Measurements from ENCODE around the gene ITPKA.

The ITPKA gene

GRCh38 chr15:41493902-41494189 is 172 bp downstream of the ITPKA start:
- peaks cover 3 to 48% (median 39%) of the 10 kb centered on the region in 11 experiments; a peak in 20 of 22 replicates for H4K20me1 ChIP-seq
- peak overlapping the region; percentile 60 to 90 (median 84) for H3K9ac ChIP-seq
- peak overlapping the region; percentile 60 to 76 (median 68) for H3K4me3 ChIP-seq
- H3K9me3 ChIP-seq (replicated peaks in 1 of 11), result no peaks in the 10 kb centered on the region
- H3K4me1 ChIP-seq, result peaks cover 39 to 80% (median 72%) of the 10 kb centered on the region in 10 experiments
- H3K27me3 ChIP-seq, result peaks cover 42 to 78% (median 67%) of the 10 kb centered on the region in 11 experiments
- peak overlapping the region in 6 of 11 experiments; percentile 68 to 91 (median 88); a peak in 9 of 22 replicates for H3K27ac ChIP-seq
- peak overlapping the region; percentile 97 to 100 (median 100) for H3K4me2 ChIP-seq
- H3K36me3 ChIP-seq, result no peaks in the 10 kb centered on the region
- TF ChIP-seq Cebpa-rat (IDR thresholded peaks at IDR 0.05), result no peak

GRCh38 chr15:41494190-41494921 is 682 bp downstream of the ITPKA start:
- H3K9ac ChIP-seq, result peak overlapping the region; percentile 60 to 90 (median 84)

DNA sequence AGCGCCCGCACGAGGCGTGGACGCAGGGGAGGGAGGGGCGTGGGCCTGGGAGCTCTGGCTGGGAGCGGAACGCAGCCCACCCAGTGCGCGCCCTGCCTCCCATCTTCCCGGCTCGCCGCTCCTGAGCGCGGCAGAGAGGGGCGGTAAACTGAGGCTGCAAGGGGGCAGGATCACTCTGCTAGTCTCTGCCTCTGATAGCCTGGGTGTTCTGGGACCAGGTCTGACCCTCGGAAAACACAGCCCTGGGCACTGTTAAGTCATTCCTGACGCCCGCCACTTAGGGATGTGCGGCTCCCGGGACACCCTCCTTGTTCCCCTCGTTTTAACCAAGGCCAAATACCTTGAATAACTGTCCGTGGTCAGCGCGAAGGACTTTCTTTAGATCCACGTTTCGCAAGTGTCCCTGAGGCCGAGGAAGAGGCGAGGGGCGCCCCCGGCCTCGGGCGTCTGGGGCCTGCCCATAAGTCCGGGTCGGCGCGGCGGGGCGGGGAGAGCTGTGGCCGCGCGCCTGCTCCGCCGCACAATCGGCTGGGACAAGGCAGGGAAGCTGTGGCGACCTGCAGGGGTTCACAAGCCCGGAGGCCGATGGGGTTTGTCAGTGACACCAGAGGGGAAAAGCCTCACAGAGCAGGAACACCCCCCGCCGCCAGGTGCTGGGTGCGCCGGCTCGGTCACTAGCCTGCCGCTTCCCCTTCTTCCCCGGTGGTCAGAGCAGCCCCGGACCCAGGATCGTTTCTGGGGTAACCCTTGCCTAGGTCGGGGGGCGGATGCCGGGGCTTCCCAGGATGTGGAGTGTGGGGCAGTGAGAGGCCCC is 1.5 kb downstream of the ITPKA start:
- H3K4me2 ChIP-seq, result peak overlapping the region; percentile 97 to 100 (median 100)
- peak overlapping the region; percentile 60 to 76 (median 68) for H3K4me3 ChIP-seq

More at GRCh38 chr15:41494190-41494921, 682 bp downstream of the ITPKA start:
- no peak for TF ChIP-seq Cebpa-rat (IDR thresholded peaks at IDR 0.05)
- Histone ChIP-seq H3K4me3 (peak overlapping the region; percentile 60 to 76 (median 68)), H3K9me3 (replicated peaks in 1 of 11) (no peaks in the 10 kb centered on the region), H3K36me3 (no peaks in the 10 kb centered on the region), H3K4me1 (peaks cover 39 to 85% (median 74%) of the 10 kb centered on the region in 10 experiments), H3K27me3 (peaks cover 42 to 83% (median 69%) of the 10 kb centered on the region in 11 experiments), H4K20me1 (peaks cover 3 to 54% (median 44%) of the 10 kb centered on the region in 11 experiments; a peak in 20 of 22 replicates), H3K27ac (peak overlapping the region in 2 of 11 experiments; percentile 88; a peak in 2 of 22 replicates), H3K4me2 (peak overlapping the region; percentile 97 to 100 (median 100))

GRCh38 chr15:41495736-41496599 is 2.3 kb downstream of the ITPKA start:
- Histone ChIP-seq H3K4me3 (peak overlapping the region in 9 of 10 experiments; percentile 60 to 76 (median 67); a peak in 15 of 20 replicates), H3K4me1 (peaks cover 30 to 86% (median 73%) of the 10 kb centered on the region in 10 experiments), H4K20me1 (peaks cover 3 to 70% (median 56%) of the 10 kb centered on the region in 11 experiments; a peak in 20 of 22 replicates), H3K9me3 (replicated peaks in 1 of 11) (no peaks in the 10 kb centered on the region), H3K4me2 (peak overlapping the region; percentile 97 to 100 (median 100)), H3K27me3 (peaks cover 42 to 99% (median 69%) of the 10 kb centered on the region in 11 experiments), H3K9ac (peak overlapping the region in 4 of 11 experiments; percentile 12 to 87 (median 86); a peak in 1 of 22 replicates), H3K27ac (no peak overlapping the region), H3K36me3 (no peaks in the 10 kb centered on the region)
- TF ChIP-seq Cebpa-rat (IDR thresholded peaks at IDR 0.05), result no peak

More for the DNA sequence above, 1.5 kb downstream of the ITPKA start:
- Histone ChIP-seq H3K27ac (no peak overlapping the region), H3K9me3 (replicated peaks in 1 of 11) (no peaks in the 10 kb centered on the region), H3K36me3 (no peaks in the 10 kb centered on the region), H3K4me1 (peaks cover 32 to 86% (median 73%) of the 10 kb centered on the region in 10 experiments), H3K9ac (peak overlapping the region in 9 of 11 experiments; percentile 9 to 90 (median 84); a peak in 13 of 22 replicates), H4K20me1 (peaks cover 3 to 61% (median 48%) of the 10 kb centered on the region in 11 experiments; a peak in 20 of 22 replicates), H3K27me3 (peaks cover 42 to 91% (median 69%) of the 10 kb centered on the region in 11 experiments)
- TF ChIP-seq Cebpa-rat (IDR thresholded peaks at IDR 0.05), result no peak

DNA sequence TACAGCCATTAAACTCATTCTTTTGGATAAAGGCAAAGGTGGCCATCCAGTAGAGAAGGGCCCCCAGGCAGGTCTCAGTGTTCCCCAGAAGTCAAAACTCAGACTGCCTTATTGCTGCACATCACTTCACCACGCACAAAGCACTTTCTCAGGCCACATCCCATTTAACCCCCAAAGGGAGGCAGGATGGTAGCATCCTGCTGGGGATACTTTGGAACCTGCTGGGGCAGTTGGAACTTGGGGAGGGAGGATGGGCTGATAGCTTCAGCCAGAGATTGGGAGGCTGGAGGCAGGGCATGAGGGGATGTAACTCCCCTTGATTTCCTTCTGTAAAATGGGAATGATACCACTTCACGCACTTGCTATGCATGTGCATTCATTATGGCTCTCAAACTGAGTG is 5.0 kb downstream of the ITPKA start:
- Histone ChIP-seq H3K9me3 (replicated peaks in 1 of 11) (no peaks in the 10 kb centered on the region), H3K36me3 (no peaks in the 10 kb centered on the region), H3K27me3 (peaks cover 56 to 99% (median 69%) of the 10 kb centered on the region in 11 experiments), H3K4me3 (no peak overlapping the region), H3K9ac (no peak overlapping the region), H3K27ac (no peak overlapping the region), H4K20me1 (peaks cover 3 to 81% (median 64%) of the 10 kb centered on the region in 11 experiments; a peak in 20 of 22 replicates), H3K4me2 (peak overlapping the region in 9 of 11 experiments; percentile 30 to 100 (median 99); a peak in 17 of 22 replicates), H3K4me1 (peaks cover 41 to 86% (median 74%) of the 10 kb centered on the region in 10 experiments)
- TF ChIP-seq Cebpa-rat (IDR thresholded peaks at IDR 0.05), result no peak

DNA sequence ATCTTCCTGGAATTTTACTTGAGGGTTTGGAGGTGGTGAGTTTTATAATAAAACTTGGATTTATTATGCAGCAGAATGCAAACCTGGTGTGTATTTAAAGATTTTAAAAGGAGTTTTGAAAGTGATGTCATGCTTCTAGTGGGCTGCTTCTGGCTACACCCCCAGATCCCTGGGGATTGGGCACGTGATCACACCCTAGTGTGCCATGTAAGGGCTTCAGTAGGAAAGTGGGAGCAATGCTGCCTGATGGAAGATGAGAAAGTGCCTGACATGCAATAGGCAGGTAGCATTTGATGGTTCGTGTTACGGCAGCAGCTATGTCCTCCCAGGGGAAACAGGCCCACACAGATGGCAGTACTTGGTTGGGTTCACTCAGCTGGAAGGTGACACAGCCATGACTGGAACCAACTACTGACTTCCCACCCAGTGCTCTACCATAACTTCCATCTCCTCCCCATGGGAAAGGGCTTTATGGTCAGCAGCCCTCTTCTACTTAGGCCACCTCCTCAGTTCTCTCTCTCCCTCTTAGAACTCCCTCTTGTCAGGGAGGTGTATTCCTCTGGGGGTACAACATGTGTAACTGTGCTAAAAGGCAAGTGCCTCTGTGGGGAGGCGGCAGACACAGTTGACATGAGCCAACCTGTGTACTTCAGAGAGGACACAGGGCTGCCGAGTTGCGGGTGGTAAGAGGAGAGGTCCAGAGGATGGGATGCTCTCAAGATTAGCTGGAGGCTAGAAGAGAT is 5.6 kb downstream of the ITPKA start:
- Histone ChIP-seq H4K20me1 (peaks cover 3 to 75% (median 59%) of the 10 kb centered on the region in 11 experiments; a peak in 20 of 22 replicates), H3K36me3 (no peaks in the 10 kb centered on the region), H3K9me3 (replicated peaks in 1 of 11) (no peaks in the 10 kb centered on the region), H3K27ac (no peak overlapping the region), H3K4me3 (no peak overlapping the region), H3K4me1 (peaks cover 38 to 87% (median 75%) of the 10 kb centered on the region in 10 experiments), H3K9ac (no peak overlapping the region), H3K27me3 (peaks cover 50 to 98% (median 62%) of the 10 kb centered on the region in 11 experiments), H3K4me2 (peak overlapping the region in 9 of 11 experiments; percentile 30 to 100 (median 99); a peak in 17 of 22 replicates)
- TF ChIP-seq Cebpa-rat (IDR thresholded peaks at IDR 0.05), result no peak

- Histone ChIP-seq H4K20me1 (peaks cover 0 to 60% (median 38%) of the 10 kb centered on the region in 11 experiments; a peak in 17 of 22 replicates), H3K9me3 (replicated peaks in 1 of 11) (no peaks in the 10 kb centered on the region), H3K4me1 (peaks cover 30 to 72% (median 61%) of the 10 kb centered on the region in 10 experiments), H3K27ac (peak overlapping the region in 3 of 11 experiments; percentile 42 to 56 (median 45); a peak in 5 of 22 replicates), H3K4me3 (peak overlapping the region; percentile 50 to 67 (median 56)), H3K9ac (peak overlapping the region in 7 of 11 experiments; percentile 14 to 73 (median 64); a peak in 11 of 22 replicates), H3K4me2 (peak overlapping the region; percentile 92 to 100 (median 99)), H3K27me3 (peaks cover 29 to 77% (median 42%) of the 10 kb centered on the region in 11 experiments), H3K36me3 (no peaks in the 10 kb centered on the region)
- no peak for TF ChIP-seq Cebpa-rat (IDR thresholded peaks at IDR 0.05)
Measured at GRCh38 chr15:41501191-41501917, 7.7 kb downstream of the ITPKA start.

Measured in BLaER1 treated with 17β-estradiol and CSF1 and Interleukin-3, amounts not matched to agents 10 nM and 100 nM (cell line).